ENCODE results near the gene MAGEB10. TPM values are rescaled to one million over a fixed set of nuclear protein-coding genes. Genes with fewer than 3 reads are reported as not detected.
"Not testable (repeated sequence)": the region's sequence is repeated elsewhere in the genome, so short reads cannot be mapped to it uniquely, and the experiment has no call there.

The MAGEB10 gene
- total RNA-seq, 4 donors from 2014 or later: not detected

- WGBS, 2 donors: 62 to 72% methylated on average over 1 of the region's 1 CpG
- no peak for DNase-seq (ENCODE audit: low spot score in 2 of 2)
- H3K4me3 ChIP-seq: no peak overlapping the region
- H3K36me3 ChIP-seq: no peaks in the 10 kb centered on the region
- H3K27me3 ChIP-seq: no peaks in the 10 kb centered on the region
- TF ChIP-seq POLR2A (IDR thresholded peaks at IDR 0.05): no peak
- TF ChIP-seq CTCF (IDR thresholded peaks at IDR 0.05): no peak
- no peak for TF ChIP-seq EP300 (IDR thresholded peaks at IDR 0.05)
- no peak overlapping the region for H3K27ac ChIP-seq
- H3K9me3 ChIP-seq: no peaks in the 10 kb centered on the region
- H3K4me1 ChIP-seq: no peaks in the 10 kb centered on the region
Observed at GRCh38 chrX:27797575-27797974, 10.2 kb upstream of the MAGEB10 start.

- Histone ChIP-seq H3K4me1 (no peaks in the 10 kb centered on the region), H3K36me3 (no peaks in the 10 kb centered on the region), H3K27ac (no peak overlapping the region), H3K27me3 (no peaks in the 10 kb centered on the region), H3K4me3 (no peak overlapping the region), H3K9me3 (peaks cover 0 to 3% (median 0%) of the 10 kb centered on the region in 4 donors)
- DNase-seq (ENCODE audit: low spot score in 2 of 2): no peak
- 94 to 97% methylated on average over 14 of the region's 14 CpGs for WGBS, 2 donors
- TF ChIP-seq CTCF (IDR thresholded peaks at IDR 0.05): no peak
- TF ChIP-seq EP300 (IDR thresholded peaks at IDR 0.05): no peak
- TF ChIP-seq POLR2A (IDR thresholded peaks at IDR 0.05): no peak
Observed at GRCh38 chrX:27808226-27808625, 436 bp downstream of the MAGEB10 start.

GRCh38 chrX:27808991-27809859, 1.4 kb downstream of the MAGEB10 start:
- not testable (repeated sequence) for H3K9me3 ChIP-seq; H3K4me3 ChIP-seq; H3K4me1 ChIP-seq; H3K27me3 ChIP-seq; DNase-seq (ENCODE audit: low spot score in 2 of 2); H3K36me3 ChIP-seq; H3K27ac ChIP-seq
- WGBS, 2 donors: 92 to 100% methylated on average over 1 to 7 of the region's 50 CpGs

GRCh38 chrX:27815209-27815608, 7.4 kb downstream of the MAGEB10 start:
- no peak for TF ChIP-seq POLR2A (IDR thresholded peaks at IDR 0.05)
- no peak for TF ChIP-seq EP300 (IDR thresholded peaks at IDR 0.05)
- TF ChIP-seq CTCF (IDR thresholded peaks at IDR 0.05): no peak
- H3K4me1 ChIP-seq: no peaks in the 10 kb centered on the region
- H3K9me3 ChIP-seq: no peaks in the 10 kb centered on the region
- H3K36me3 ChIP-seq: no peaks in the 10 kb centered on the region
- DNase-seq (ENCODE audit: low spot score in 2 of 2): no peak
- no peak overlapping the region for H3K27ac ChIP-seq
- H3K27me3 ChIP-seq: no peaks in the 10 kb centered on the region
- H3K4me3 ChIP-seq: no peak overlapping the region

GRCh38 chrX:27823812-27824211, 16.0 kb downstream of the MAGEB10 start:
- Histone ChIP-seq H3K4me3 (no peak overlapping the region), H3K36me3 (no peaks in the 10 kb centered on the region), H3K27ac (no peak overlapping the region), H3K4me1 (no peaks in the 10 kb centered on the region), H3K27me3 (no peaks in the 10 kb centered on the region), H3K9me3 (no peaks in the 10 kb centered on the region)
- no peak for DNase-seq (ENCODE audit: low spot score in 2 of 2)
- WGBS, 2 donors: 38 to 88% methylated on average over 1 of the region's 1 CpG
- TF ChIP-seq CTCF (IDR thresholded peaks at IDR 0.05) (no peak), POLR2A (IDR thresholded peaks at IDR 0.05) (no peak), EP300 (IDR thresholded peaks at IDR 0.05) (no peak)

Data from tibial nerve (tissue), 4 donors.